ENCODE data around the gene MACROD2.

Gene MACROD2

DNA sequence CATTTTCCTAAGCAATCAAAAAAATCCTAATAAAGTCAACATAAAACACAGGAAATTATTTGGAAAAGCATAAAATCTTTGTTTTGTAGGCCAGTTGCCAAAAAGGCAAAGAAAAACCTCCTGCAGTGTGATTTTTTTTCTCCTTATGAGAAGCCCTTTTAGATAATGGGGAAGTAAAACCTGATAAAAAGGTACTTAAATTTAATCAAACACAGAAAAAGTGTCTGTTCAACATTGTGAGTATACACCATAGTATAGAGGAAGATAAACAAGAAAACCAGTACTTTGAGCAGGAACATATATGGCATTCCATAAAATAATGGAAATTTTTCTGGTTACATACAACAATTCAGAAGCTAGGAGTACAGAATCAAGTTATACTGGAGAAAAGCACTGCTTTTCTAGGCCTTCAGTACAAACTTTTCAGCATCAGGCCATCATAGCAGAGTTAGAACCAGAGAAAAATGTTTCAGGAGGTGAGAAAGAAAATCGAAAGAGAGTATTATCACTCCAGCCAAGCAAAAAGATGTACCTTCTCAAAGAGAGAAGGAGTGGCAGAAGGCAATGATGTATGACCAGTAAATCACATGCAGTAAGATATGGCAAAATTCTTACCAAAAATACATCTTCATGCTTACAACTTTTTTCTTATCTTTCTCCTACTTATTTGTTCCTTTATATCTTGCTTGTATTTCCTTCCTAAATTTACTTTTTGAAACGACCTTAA is 2083.0 kb downstream of the MACROD2 start:
- TF ChIP-seq, protein P1, sequence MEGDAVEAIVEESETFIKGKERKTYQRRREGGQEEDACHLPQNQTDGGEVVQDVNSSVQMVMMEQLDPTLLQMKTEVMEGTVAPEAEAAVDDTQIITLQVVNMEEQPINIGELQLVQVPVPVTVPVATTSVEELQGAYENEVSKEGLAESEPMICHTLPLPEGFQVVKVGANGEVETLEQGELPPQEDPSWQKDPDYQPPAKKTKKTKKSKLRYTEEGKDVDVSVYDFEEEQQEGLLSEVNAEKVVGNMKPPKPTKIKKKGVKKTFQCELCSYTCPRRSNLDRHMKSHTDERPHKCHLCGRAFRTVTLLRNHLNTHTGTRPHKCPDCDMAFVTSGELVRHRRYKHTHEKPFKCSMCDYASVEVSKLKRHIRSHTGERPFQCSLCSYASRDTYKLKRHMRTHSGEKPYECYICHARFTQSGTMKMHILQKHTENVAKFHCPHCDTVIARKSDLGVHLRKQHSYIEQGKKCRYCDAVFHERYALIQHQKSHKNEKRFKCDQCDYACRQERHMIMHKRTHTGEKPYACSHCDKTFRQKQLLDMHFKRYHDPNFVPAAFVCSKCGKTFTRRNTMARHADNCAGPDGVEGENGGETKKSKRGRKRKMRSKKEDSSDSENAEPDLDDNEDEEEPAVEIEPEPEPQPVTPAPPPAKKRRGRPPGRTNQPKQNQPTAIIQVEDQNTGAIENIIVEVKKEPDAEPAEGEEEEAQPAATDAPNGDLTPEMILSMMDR (IDR thresholded peaks at IDR 0.05; ENCODE audit: low read depth, low read length, missing control alignments): no peak
- in situ Hi-C loops (cut with HindIII; ENCODE audit: low sequenced_read_pairs): no loop called here
- no peak overlapping the region for H3K4me3 ChIP-seq (ENCODE audit: low read depth, low read length)
- DNase-seq (ENCODE audit: low read depth): no peak

DNA sequence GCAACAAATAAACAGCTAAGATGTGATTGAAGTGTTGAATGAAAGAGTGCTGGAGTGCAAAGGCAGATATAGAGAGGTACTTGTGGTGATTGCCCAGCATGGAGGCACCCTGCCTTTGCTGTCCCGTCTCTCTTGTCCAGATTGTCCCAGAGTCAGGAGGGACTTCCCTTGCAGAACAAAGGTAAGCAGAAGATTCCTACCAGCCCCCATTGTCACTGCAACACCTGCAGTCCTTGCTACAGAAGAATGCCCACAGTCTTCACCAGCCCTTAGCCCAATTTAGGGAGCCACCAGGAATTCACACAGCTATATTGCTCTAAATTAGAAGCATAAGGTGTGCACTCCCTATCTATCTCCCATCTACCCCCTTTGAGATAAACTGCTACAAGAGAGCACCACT is 2086.1 kb downstream of the MACROD2 start:
- DNase-seq (ENCODE audit: low read depth): no peak
- in situ Hi-C loops (cut with HindIII; ENCODE audit: low sequenced_read_pairs): no loop called here
- H3K4me3 ChIP-seq (ENCODE audit: low read depth, low read length): no peak overlapping the region
- TF ChIP-seq, protein P1 (IDR thresholded peaks at IDR 0.05; ENCODE audit: low read depth, low read length, missing control alignments): no peak

DNA sequence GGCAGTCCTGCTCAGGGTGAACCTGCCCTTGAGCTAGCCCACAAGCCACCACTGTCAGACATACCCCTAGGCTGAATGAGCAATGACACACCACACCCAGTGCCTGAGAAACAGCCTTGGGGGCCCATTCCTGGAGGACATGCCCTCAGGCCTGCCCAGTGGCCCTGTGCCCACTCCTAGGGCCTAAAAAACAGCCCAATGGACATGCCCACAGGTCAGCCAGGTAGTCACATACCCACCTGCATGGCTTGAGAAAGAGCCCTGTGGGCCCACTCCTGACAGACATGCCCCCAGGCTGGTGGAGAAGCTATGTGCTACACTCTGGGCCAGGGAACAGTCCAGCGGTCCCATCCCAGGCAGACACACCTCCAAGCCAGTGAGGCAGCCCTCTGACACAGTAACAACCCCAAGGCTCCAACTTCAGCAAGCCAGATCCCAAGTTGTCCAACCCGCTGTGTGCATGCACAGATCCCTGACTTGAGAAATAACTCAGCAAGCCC is 2086.8 kb downstream of the MACROD2 start:
- TF ChIP-seq, protein P1 (IDR thresholded peaks at IDR 0.05; ENCODE audit: low read depth, low read length, missing control alignments): no peak
- DNase-seq (ENCODE audit: low read depth): no peak
- in situ Hi-C loops (cut with HindIII; ENCODE audit: low sequenced_read_pairs): no loop called here
- H3K4me3 ChIP-seq (ENCODE audit: low read depth, low read length): no peak overlapping the region

DNA sequence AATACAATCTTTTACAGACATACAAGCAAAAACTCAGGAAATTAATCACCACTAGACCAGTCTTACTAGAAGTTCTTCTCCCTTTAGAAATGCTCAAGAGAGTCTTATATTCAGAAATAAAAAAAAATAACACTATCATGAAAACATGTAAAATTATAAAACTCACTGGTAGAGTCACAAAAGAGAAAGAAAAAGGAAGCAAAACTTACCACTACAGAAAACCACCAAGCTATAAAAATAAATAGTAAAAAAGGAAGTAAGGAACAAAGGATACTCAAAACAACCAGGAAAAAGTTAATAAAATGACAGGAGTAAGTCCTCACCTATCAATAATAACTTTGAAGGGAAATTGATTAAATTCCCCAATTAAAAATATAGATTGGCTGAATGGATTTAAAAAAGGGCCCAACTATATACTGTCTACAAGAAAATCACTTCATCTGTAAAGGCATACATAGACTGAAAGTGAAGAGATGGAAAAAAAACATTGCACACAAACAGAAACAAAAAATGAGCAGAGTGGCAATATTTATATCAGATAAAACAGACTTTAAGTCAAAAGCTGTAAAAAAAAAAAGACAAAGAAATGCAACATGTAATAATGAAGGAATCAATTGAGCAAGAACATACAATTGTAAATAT is 2088.4 kb downstream of the MACROD2 start:
- in situ Hi-C loops (cut with HindIII; ENCODE audit: low sequenced_read_pairs): no loop called here
- no peak overlapping the region for H3K4me3 ChIP-seq (ENCODE audit: low read depth, low read length)
- TF ChIP-seq, protein P1 (IDR thresholded peaks at IDR 0.05; ENCODE audit: low read depth, low read length, missing control alignments): no peak
- DNase-seq (ENCODE audit: low read depth): no peak

DNA sequence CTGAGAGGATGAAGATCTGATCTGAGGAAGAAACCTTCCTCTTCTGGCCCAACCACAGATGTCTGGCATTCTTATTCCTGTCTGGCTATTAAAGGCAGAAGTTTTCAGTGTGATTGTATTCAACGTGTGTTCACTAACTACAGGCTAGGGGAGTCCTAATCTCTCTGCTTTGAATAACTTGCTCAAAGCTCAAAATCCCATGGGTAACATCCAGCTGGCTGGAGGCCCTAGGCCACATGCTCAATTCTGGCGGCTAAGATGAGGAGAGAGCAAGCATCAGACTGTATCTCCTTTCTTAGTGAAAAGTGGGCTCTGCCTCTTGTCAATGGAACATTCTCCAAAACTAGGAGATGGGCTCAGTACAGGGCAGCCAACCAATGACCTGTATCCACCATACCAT is 2099.9 kb downstream of the MACROD2 start:
- no peak for DNase-seq (ENCODE audit: low read depth)
- TF ChIP-seq, protein P1 (IDR thresholded peaks at IDR 0.05; ENCODE audit: low read depth, low read length, missing control alignments): no peak
- H3K4me3 ChIP-seq (ENCODE audit: low read depth, low read length): no peak overlapping the region
- in situ Hi-C loops (cut with HindIII; ENCODE audit: low sequenced_read_pairs): no loop called here

DNA sequence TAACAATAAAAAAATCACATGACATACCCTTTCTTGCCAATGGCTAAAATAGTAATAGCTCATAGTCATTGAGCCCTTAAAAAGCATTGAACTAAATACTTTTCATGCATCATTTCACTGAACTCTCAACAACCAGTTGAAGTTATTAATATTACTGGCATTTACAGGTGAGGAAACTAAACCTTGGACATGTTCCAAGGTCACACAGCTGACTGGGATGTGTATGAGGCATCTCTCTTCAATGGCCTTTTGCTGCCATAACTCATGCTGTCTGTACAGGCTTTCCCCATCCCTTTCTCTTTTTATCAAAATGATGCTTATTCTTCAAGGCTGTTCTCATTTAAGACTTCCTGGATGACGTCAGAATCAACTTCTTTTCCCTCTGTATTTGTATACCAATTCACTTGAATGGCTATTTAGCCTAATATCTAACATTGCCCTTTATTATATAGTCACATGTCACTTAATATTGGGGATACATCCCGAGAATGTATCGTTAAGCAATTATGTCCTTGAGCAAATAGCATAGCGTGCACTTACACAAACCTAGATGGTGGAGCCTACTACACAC is 2101.5 kb downstream of the MACROD2 start:
- no peak overlapping the region for H3K4me3 ChIP-seq (ENCODE audit: low read depth, low read length)
- TF ChIP-seq, protein P1 (IDR thresholded peaks at IDR 0.05; ENCODE audit: low read depth, low read length, missing control alignments): no peak
- in situ Hi-C loops (cut with HindIII; ENCODE audit: low sequenced_read_pairs): no loop called here
- no peak for DNase-seq (ENCODE audit: low read depth)

Measured in astrocyte of the cerebellum (primary cell).